Nephron (organoid): ENCODE measurements around the gene PTPRD.

Experiments used
- H3K27ac Mint-ChIP-seq, 3 experiments: 2 replicates each; pipeline ENCODE4 v1.8.0; 2020; ENCODE audit warnings: mixed read lengths in 3 of 3, mild to moderate bottlenecking in 2 of 3, moderate library complexity in 1 of 3
- H3K27me3 Mint-ChIP-seq: 2 replicates; pipeline ENCODE4 v1.8.0; 2021; ENCODE audit warnings: low read depth, mild to moderate bottlenecking, moderate library complexity, mixed read lengths
- H3K36me3 Mint-ChIP-seq: 2 replicates; pipeline ENCODE4 v1.8.0; 2020; ENCODE audit warnings: low read depth, mixed read lengths
- H3K4me1 Mint-ChIP-seq: 2 replicates; pipeline ENCODE4 v1.8.0; 2020; ENCODE audit warnings: mixed read lengths
- H3K4me3 Mint-ChIP-seq, 3 experiments: 2 replicates each; pipeline ENCODE4 v1.8.0; 2020; ENCODE audit warnings: mild to moderate bottlenecking in 3 of 3, mixed read lengths in 3 of 3, moderate library complexity in 2 of 3
- H3K9me3 Mint-ChIP-seq: 2 replicates; pipeline ENCODE4 v1.8.0; 2020; ENCODE audit warnings: mixed read lengths
- CTCF ChIP-seq, 3 experiments: fragments of 200-600 bp; sonication (generic); IDR thresholded peaks; one replicate each; pipeline ENCODE4 v1.5.0; 2021; ENCODE audit warnings: antibody characterized with exemption in 3 of 3; ENCODE audit not compliant: unreplicated experiment in 3 of 3

Gene PTPRD

GRCh38 chr9:8728910-8729309 lies 1883.9 kb downstream of the PTPRD start:
- Mint-ChIP-seq H3K27me3 (no peaks in the 10 kb centered on the region), H3K4me3 (no peak overlapping the region), H3K4me1 (peaks cover 67% of the 10 kb centered on the region), H3K36me3 (peaks cover 34% of the 10 kb centered on the region), H3K27ac (peak overlapping the region in 1 of 3 experiments; percentile 42), H3K9me3 (no peaks in the 10 kb centered on the region)
- no peak for TF ChIP-seq CTCF (IDR thresholded peaks at IDR 0.05; ENCODE audit: unreplicated experiment in 3 of 3)

- Mint-ChIP-seq H3K4me3 (no peak overlapping the region), H3K9me3 (no peaks in the 10 kb centered on the region), H3K27me3 (peaks cover 3% of the 10 kb centered on the region), H3K27ac (peak overlapping the region; percentile 0 to 42 (median 20)), H3K4me1 (peaks cover 54% of the 10 kb centered on the region), H3K36me3 (peaks cover 31% of the 10 kb centered on the region)
- no peak for TF ChIP-seq CTCF (IDR thresholded peaks at IDR 0.05; ENCODE audit: unreplicated experiment in 3 of 3)
Observed at GRCh38 chr9:8727191-8727590, 1885.6 kb downstream of the PTPRD start.

- no peak for TF ChIP-seq CTCF (IDR thresholded peaks at IDR 0.05; ENCODE audit: unreplicated experiment in 3 of 3)
- peaks cover 49% of the 10 kb centered on the region for H3K4me1 Mint-ChIP-seq
- H3K27me3 Mint-ChIP-seq, result peaks cover 3% of the 10 kb centered on the region
- peak overlapping the region in 2 of 3 experiments; percentile 0 to 20 for H3K27ac Mint-ChIP-seq
- no peak overlapping the region for H3K4me3 Mint-ChIP-seq
- H3K36me3 Mint-ChIP-seq, result peaks cover 31% of the 10 kb centered on the region
- H3K9me3 Mint-ChIP-seq, result no peaks in the 10 kb centered on the region
Observed at GRCh38 chr9:8726692-8727091, 1886.1 kb downstream of the PTPRD start.

GRCh38 chr9:8725635-8726034 lies 1887.2 kb downstream of the PTPRD start:
- Mint-ChIP-seq H3K9me3 (no peaks in the 10 kb centered on the region), H3K27me3 (peaks cover 3% of the 10 kb centered on the region), H3K36me3 (peaks cover 22% of the 10 kb centered on the region), H3K27ac (peak overlapping the region in 2 of 3 experiments; percentile 37 to 72), H3K4me1 (peaks cover 39% of the 10 kb centered on the region), H3K4me3 (no peak overlapping the region)
- TF ChIP-seq CTCF (IDR thresholded peaks at IDR 0.05; ENCODE audit: unreplicated experiment in 3 of 3), result no peak

GRCh38 chr9:8724284-8725018 lies 1888.4 kb downstream of the PTPRD start:
- peaks cover 36% of the 10 kb centered on the region for H3K4me1 Mint-ChIP-seq
- H3K27ac Mint-ChIP-seq, result peak overlapping the region in 1 of 3 experiments; percentile 8
- no peaks in the 10 kb centered on the region for H3K9me3 Mint-ChIP-seq
- no peak for TF ChIP-seq CTCF (IDR thresholded peaks at IDR 0.05; ENCODE audit: unreplicated experiment in 3 of 3)
- H3K27me3 Mint-ChIP-seq, result peaks cover 3% of the 10 kb centered on the region
- no peak overlapping the region for H3K4me3 Mint-ChIP-seq
- peaks cover 14% of the 10 kb centered on the region for H3K36me3 Mint-ChIP-seq

- Mint-ChIP-seq H3K27ac (no peak overlapping the region), H3K36me3 (peaks cover 8% of the 10 kb centered on the region), H3K9me3 (no peaks in the 10 kb centered on the region), H3K27me3 (peaks cover 3% of the 10 kb centered on the region), H3K4me3 (no peak overlapping the region), H3K4me1 (peaks cover 37% of the 10 kb centered on the region)
- TF ChIP-seq CTCF (IDR thresholded peaks at IDR 0.05; ENCODE audit: unreplicated experiment in 3 of 3), result no peak
Observed at GRCh38 chr9:8723195-8723594, 1889.6 kb downstream of the PTPRD start.
